K562 (cell line): Measurements from ENCODE around the gene PSMB8. TPM values are rescaled to one million over a fixed set of nuclear protein-coding genes. Genes with fewer than 3 reads are reported as not detected.
A peak's percentile ranks its signal among the peaks of the same experiment; 100 is the strongest.

Source experiments
- ARHGAP35 ChIP-seq: fragments of 450-650 bp; IDR thresholded peaks from 2 replicates; pipeline ENCODE4 v1.6.1; 2018; ENCODE audit not compliant: partially characterized antibody
- ARID1B ChIP-seq: fragments of 450-650 bp; IDR thresholded peaks from 2 replicates; pipeline ENCODE4 v1.6.1; 2016; ENCODE audit warnings: antibody characterized with exemption, mild to moderate bottlenecking, inconsistent platforms
- COPS2 ChIP-seq: fragments of 450-650 bp; conservative IDR thresholded peaks from 2 replicates; pipeline ENCODE4 v1.6.1; 2016; ENCODE audit warnings: mild to moderate bottlenecking, moderate library complexity
- FOXJ3 ChIP-seq: sonication (generic); formaldehyde crosslinking; IDR thresholded peaks from 2 replicates; pipeline ENCODE4 v1.4.0; 2020; ENCODE audit warnings: mild to moderate bottlenecking, missing genetic modification reagents
- HDAC3 ChIP-seq: fragments of 450-650 bp; IDR thresholded peaks from 2 replicates; pipeline ENCODE4 v1.6.1; 2018; ENCODE audit warnings: borderline replicate concordance, mild to moderate bottlenecking, moderate library complexity; ENCODE audit not compliant: partially characterized antibody
- NR1H2 ChIP-seq: sonication (generic); formaldehyde crosslinking; IDR thresholded peaks from 2 replicates; pipeline ENCODE4 v1.4.0; 2020; ENCODE audit warnings: mild to moderate bottlenecking, missing genetic modification reagents
- ZC3H11A ChIP-seq: IDR thresholded peaks from 2 replicates; pipeline ENCODE4 v1.6.1; 2012; ENCODE audit warnings: low read depth, low read length, improper control_type of control experiment
- ZNF12 ChIP-seq: sonication (generic); formaldehyde crosslinking; IDR thresholded peaks from 2 replicates; pipeline ENCODE4 v1.4.0; 2020; ENCODE audit warnings: mild to moderate bottlenecking, missing genetic modification reagents
- ZNF518B ChIP-seq: fragments of 250-450 bp; sonication (Bioruptor Pico); IDR thresholded peaks from 2 replicates; pipeline ENCODE4 v1.5.0; 2021; ENCODE audit warnings: mild to moderate bottlenecking, moderate library complexity
- polyA plus RNA-seq, 8 experiments: library from polyadenylated mRNA; depleted of rRNA in 4 of 8; stranded (reverse) in 5 of 8; unstranded in 3 of 8; fragments of >200 nt; fragmentation: Nextera tagmentation in 2 of 8; fragmentation: Illumina TruSeq in 1 of 8; extraction: Ambion mirVana in 2 of 8; extraction: Trizol in 1 of 8; gene quantifications; 2 replicates each; pipeline versions ENCODE4 v1.2.1 to v1.2.3, GENCODE V29; 2011 to 2014; ENCODE audit warnings: inconsistent platforms in 1 of 8, missing spikeins in 1 of 8
- total RNA-seq, 7 experiments: library from RNA; depleted of rRNA in 6 of 7; stranded (reverse); fragments of >200 nt in 6 of 7; fragmentation: Illumina TruSeq in 2 of 7; extraction: Trizol in 2 of 7; gene quantifications; 2 replicates each; pipeline versions ENCODE4 v1.2.1 to v1.2.3, GENCODE V29; 2011 to 2021; ENCODE audit warnings: low replicate concordance in 1 of 7
- TF ChIP-seq, protein P1 (sequence below): fragments of 450-650 bp; IDR thresholded peaks from 2 replicates; pipeline ENCODE4 v1.6.1; 2016; ENCODE audit warnings: low read depth, mild to moderate bottlenecking, moderate library complexity

The PSMB8 gene
- total and polyA plus RNA-seq, 9 of the 15 experiments (the other 6 are each of a cell fraction or from before 2014, with no cell fraction given) = 0.71 to 4.0 (median 2.4) TPM

DNA sequence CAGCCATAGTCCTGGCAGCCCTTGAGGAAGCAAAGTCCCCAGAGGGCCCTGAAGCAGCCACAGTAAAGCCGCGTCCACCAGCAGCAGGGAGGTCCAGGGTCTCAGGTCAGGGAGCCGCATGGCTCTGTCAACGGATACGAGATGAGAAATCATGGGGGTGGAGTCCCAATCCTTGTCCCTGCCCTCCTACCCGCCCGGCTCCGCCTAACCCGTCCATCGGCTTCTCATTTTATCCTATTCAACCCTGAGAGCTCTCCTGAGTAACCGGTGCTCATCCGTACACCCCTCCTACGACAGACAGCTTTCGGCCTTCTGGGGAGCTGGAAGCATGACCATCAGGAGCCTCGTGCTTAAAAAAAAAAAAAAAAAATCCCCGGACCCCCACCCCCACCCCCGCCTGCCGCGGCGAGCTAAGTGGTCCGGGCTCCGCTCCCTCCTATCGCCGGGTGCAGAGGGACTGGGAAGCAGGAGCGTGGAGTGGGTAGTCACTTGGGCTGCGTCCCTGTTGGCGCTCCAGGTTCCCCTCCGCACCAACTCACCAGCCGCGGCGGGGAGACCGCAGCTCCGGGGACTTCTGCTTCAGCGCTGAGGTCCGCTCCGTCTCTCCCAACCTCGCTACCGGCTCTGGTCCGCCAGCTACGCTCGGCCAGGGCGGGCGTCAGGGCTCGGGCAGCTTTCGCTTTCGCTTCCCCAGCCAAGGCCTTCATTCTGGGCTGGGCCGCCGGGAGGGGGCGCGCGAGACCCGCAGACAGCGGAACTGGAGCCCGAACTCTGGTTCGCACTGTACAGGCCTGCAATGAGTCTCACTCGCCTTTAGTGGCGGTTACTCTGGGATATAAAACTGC is 5.5 kb downstream of the PSMB8 start, which contains the start of gene TAP2 (continued):
- TF ChIP-seq, protein P1, sequence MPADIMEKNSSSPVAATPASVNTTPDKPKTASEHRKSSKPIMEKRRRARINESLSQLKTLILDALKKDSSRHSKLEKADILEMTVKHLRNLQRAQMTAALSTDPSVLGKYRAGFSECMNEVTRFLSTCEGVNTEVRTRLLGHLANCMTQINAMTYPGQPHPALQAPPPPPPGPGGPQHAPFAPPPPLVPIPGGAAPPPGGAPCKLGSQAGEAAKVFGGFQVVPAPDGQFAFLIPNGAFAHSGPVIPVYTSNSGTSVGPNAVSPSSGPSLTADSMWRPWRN = no peak
- TF ChIP-seq ARID1B = no peak
- TF ChIP-seq COPS2 = no peak
- no peak for TF ChIP-seq HDAC3
- 0 out of 2 replicates have a peak, but pooled peaks have one; percentile 27 for TF ChIP-seq ZC3H11A
- TF ChIP-seq ZNF12 (CRISPR knock-in tag) = no peak
- TF ChIP-seq ZNF518B (CRISPR knock-in tag) = no peak
- no peak for TF ChIP-seq FOXJ3 (CRISPR knock-in tag)
- no peak for TF ChIP-seq NR1H2
- TF ChIP-seq ARHGAP35 = no peak
- TF ChIP-seq, all 486 proteins: peak for 128
